ENCODE results near the gene MROH2A. TPM values are rescaled to one million over a fixed set of nuclear protein-coding genes. Genes with fewer than 3 reads are reported as not detected.

MROH2A gene
- total and polyA plus RNA-seq, 12 donors = not detected

- no peaks in the 10 kb centered on the region for H3K4me1 ChIP-seq
- no peak overlapping the region for H3K27ac ChIP-seq
- peaks cover 0 to 5% (median 0%) of the 10 kb centered on the region in 11 donors for H3K9me3 ChIP-seq
- 56 to 66% methylated on average over 3 of the region's 3 CpGs for WGBS, 2 donors
- ATAC-seq (no peak), DNase-seq (no peak)
- no peak overlapping the region for H3K4me3 ChIP-seq
- H3K27me3 ChIP-seq = peaks cover 0 to 5% (median 3%) of the 10 kb centered on the region in 7 donors
- no peaks in the 10 kb centered on the region for H3K36me3 ChIP-seq
- intact Hi-C loops (cut with DNase I) = no loop called here
- TF ChIP-seq CTCF (IDR thresholded peaks at IDR 0.05) = no peak
These were observed 24.1 kb downstream of the MROH2A start for GRCh38 chr2:233802132-233802815.

- WGBS, 2 donors = 60 to 69% methylated on average over 2 of the region's 2 CpGs
These were observed 25.3 kb downstream of the MROH2A start for GRCh38 chr2:233803292-233803911.

GRCh38 chr2:233803994-233804393 lies 25.9 kb downstream of the MROH2A start:
- Histone ChIP-seq H3K9me3 (peaks cover 0 to 5% (median 0%) of the 10 kb centered on the region in 11 donors), H3K27me3 (peaks cover 0 to 20% (median 11%) of the 10 kb centered on the region in 7 donors), H3K27ac (no peak overlapping the region), H3K36me3 (no peaks in the 10 kb centered on the region), H3K4me3 (no peak overlapping the region), H3K4me1 (no peaks in the 10 kb centered on the region)
- intact Hi-C loops (cut with DNase I) = no loop called here
- no peak for DNase-seq
- 66 to 71% methylated on average over 8 of the region's 8 CpGs for WGBS, 2 donors
- no peak for TF ChIP-seq CTCF (IDR thresholded peaks at IDR 0.05)
- no peak for ATAC-seq

More at GRCh38 chr2:233803292-233803911, 25.3 kb downstream of the MROH2A start:
- TF ChIP-seq CTCF (IDR thresholded peaks at IDR 0.05) = no peak
- Histone ChIP-seq H3K27ac (no peak overlapping the region), H3K36me3 (no peaks in the 10 kb centered on the region), H3K4me3 (no peak overlapping the region), H3K4me1 (no peaks in the 10 kb centered on the region), H3K9me3 (peaks cover 0 to 5% (median 0%) of the 10 kb centered on the region in 11 donors), H3K27me3 (peaks cover 0 to 14% (median 6%) of the 10 kb centered on the region in 7 donors)
- DNase-seq = no peak
- intact Hi-C loops (cut with DNase I) = no loop called here
- no peak for ATAC-seq

GRCh38 chr2:233807215-233807865 lies 29.2 kb downstream of the MROH2A start:
- H3K27me3 ChIP-seq = peaks cover 0 to 32% (median 14%) of the 10 kb centered on the region in 7 donors
- WGBS, 2 donors = 68 to 69% methylated on average over 12 of the region's 12 CpGs
- H3K4me3 ChIP-seq = no peak overlapping the region
- H3K27ac ChIP-seq = no peak overlapping the region
- ATAC-seq (no peak), DNase-seq (no peak)
- H3K4me1 ChIP-seq = no peaks in the 10 kb centered on the region
- no peak for TF ChIP-seq CTCF (IDR thresholded peaks at IDR 0.05)
- no peaks in the 10 kb centered on the region for H3K9me3 ChIP-seq
- no peaks in the 10 kb centered on the region for H3K36me3 ChIP-seq
- intact Hi-C loops (cut with DNase I) = loop anchor here in 1 of 10 donors (5.0 kb wide), 1 partner anchor 1595 kb away; no protein-coding TSS in a partner anchor
